ENCODE data around the gene OPCML. TPM values are rescaled to one million over a fixed set of nuclear protein-coding genes. Genes with fewer than 3 reads are reported as not detected.

Gene OPCML
- polyA plus RNA-seq, 1 donor from 2014 or later: 11.6 TPM

DNA sequence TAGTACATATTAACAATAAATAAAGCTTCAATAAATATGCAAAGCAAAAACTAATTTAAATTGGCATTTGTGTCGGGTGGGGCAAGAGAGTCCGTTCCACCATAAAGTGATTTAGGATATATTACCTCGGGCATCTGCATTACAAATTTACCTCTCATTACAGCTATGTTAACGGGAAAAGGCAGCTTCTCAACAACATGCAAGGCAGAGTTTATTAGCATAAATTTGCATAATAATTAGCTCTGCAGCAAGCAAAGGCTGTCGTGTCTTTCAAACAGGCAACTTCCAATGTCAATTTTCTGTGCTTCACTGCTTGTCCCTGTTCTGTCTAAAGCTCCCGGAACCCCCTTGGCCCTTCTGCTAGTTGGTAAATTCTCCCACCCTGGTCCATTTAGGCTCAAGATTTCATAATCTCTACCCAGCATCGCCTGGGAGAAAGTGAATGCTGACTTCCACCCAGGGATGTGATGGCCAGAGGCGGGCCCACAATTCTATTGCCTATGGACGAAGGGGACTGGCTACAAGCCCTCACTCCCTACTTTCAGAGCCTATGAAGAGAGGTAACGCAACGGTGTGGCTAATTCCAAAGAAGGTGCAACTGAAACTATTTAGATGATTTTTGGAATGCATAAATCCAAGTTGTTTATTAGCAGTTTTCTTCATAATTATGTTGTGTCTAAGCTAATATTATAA lies 462.1 kb downstream of the OPCML start:
- Histone ChIP-seq H3K36me3 (ENCODE audit: insufficient read depth, low read length) (no peaks in the 10 kb centered on the region), H3K27ac (ENCODE audit: low read length) (no peak overlapping the region), H3K9ac (ENCODE audit: low read length) (no peak overlapping the region), H3K4me3 (ENCODE audit: low read length) (no peak overlapping the region), H3F3A (ENCODE audit: insufficient read depth, low read length, poor library complexity, severe bottlenecking) (no peaks in the 10 kb centered on the region), H3K9me3 (ENCODE audit: low read length) (no peaks in the 10 kb centered on the region), H3K9me2 (ENCODE audit: insufficient read depth, low read length) (no peaks in the 10 kb centered on the region), H3K27me3 (ENCODE audit: insufficient read depth, low read depth, low read length) (no peaks in the 10 kb centered on the region), H3K79me2 (replicated peaks; ENCODE audit: insufficient read depth, low read length) (no peaks in the 10 kb centered on the region), H3K4me2 (ENCODE audit: low read length) (no peak overlapping the region), H4K20me1 (ENCODE audit: insufficient read depth) (no peaks in the 10 kb centered on the region), H2AFZ (ENCODE audit: low read depth, low read length) (no peak overlapping the region)
- no peak for TF ChIP-seq SMC3 (conservative IDR thresholded peaks at IDR 0.05; ENCODE audit: poor library complexity)
- no peak for TF ChIP-seq MXI1 (conservative IDR thresholded peaks at IDR 0.05; ENCODE audit: poor library complexity, severe bottlenecking)
- no peak for TF ChIP-seq EZH2 (IDR thresholded peaks at IDR 0.05; ENCODE audit: borderline replicate concordance, insufficient read depth, low read length, poor library complexity, severe bottlenecking)
- TF ChIP-seq, protein P1, sequence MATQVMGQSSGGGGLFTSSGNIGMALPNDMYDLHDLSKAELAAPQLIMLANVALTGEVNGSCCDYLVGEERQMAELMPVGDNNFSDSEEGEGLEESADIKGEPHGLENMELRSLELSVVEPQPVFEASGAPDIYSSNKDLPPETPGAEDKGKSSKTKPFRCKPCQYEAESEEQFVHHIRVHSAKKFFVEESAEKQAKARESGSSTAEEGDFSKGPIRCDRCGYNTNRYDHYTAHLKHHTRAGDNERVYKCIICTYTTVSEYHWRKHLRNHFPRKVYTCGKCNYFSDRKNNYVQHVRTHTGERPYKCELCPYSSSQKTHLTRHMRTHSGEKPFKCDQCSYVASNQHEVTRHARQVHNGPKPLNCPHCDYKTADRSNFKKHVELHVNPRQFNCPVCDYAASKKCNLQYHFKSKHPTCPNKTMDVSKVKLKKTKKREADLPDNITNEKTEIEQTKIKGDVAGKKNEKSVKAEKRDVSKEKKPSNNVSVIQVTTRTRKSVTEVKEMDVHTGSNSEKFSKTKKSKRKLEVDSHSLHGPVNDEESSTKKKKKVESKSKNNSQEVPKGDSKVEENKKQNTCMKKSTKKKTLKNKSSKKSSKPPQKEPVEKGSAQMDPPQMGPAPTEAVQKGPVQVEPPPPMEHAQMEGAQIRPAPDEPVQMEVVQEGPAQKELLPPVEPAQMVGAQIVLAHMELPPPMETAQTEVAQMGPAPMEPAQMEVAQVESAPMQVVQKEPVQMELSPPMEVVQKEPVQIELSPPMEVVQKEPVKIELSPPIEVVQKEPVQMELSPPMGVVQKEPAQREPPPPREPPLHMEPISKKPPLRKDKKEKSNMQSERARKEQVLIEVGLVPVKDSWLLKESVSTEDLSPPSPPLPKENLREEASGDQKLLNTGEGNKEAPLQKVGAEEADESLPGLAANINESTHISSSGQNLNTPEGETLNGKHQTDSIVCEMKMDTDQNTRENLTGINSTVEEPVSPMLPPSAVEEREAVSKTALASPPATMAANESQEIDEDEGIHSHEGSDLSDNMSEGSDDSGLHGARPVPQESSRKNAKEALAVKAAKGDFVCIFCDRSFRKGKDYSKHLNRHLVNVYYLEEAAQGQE (IDR thresholded peaks at IDR 0.05; ENCODE audit: borderline replicate concordance): no peak
- TF ChIP-seq RAD21 (conservative IDR thresholded peaks at IDR 0.05): no peak
- TF ChIP-seq, protein P2, sequence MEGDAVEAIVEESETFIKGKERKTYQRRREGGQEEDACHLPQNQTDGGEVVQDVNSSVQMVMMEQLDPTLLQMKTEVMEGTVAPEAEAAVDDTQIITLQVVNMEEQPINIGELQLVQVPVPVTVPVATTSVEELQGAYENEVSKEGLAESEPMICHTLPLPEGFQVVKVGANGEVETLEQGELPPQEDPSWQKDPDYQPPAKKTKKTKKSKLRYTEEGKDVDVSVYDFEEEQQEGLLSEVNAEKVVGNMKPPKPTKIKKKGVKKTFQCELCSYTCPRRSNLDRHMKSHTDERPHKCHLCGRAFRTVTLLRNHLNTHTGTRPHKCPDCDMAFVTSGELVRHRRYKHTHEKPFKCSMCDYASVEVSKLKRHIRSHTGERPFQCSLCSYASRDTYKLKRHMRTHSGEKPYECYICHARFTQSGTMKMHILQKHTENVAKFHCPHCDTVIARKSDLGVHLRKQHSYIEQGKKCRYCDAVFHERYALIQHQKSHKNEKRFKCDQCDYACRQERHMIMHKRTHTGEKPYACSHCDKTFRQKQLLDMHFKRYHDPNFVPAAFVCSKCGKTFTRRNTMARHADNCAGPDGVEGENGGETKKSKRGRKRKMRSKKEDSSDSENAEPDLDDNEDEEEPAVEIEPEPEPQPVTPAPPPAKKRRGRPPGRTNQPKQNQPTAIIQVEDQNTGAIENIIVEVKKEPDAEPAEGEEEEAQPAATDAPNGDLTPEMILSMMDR (IDR thresholded peaks at IDR 0.05; ENCODE audit: poor library complexity, severe bottlenecking): no peak
- TF ChIP-seq EP300 (conservative IDR thresholded peaks at IDR 0.05; ENCODE audit: poor library complexity, severe bottlenecking): no peak
- no peak for TF ChIP-seq POLR2AphosphoS5 (IDR thresholded peaks at IDR 0.05)
- no peak for TF ChIP-seq TAF1 (IDR thresholded peaks at IDR 0.05; ENCODE audit: low read depth)

DNA sequence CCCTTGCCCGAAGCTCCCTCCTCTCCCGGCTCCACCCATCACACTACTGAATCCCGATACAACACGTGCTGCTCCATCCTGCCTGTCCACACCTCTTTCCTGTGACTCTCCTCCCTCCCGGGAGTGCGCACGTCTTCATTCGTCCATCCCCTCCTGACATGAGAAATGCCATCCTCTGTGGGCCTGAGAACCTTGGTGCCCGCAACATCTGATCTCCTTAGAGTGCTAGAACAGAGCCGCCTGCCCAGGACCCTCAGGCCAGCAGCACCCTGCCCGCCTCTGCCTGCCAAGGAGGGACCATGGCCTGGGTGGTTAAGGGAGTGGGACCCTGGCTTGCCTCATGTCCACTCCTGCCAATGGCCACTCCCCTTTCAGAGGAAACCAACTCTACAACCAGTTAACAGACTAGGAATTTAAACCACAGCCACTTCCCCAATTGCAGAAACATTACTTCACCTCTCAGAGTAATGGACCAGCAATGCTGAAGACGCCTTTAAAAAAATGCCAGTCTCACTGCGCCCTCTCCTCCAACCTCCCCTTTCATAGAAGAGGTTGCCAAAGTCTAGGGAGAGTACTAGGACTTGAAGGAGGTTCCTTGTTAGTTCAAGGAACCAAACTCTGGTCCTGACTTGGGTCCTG lies 466.3 kb downstream of the OPCML start:
- no peaks in the 10 kb centered on the region for H3K27me3 ChIP-seq (ENCODE audit: insufficient read depth, low read depth, low read length)
- no peak overlapping the region for H3K9ac ChIP-seq (ENCODE audit: low read length)
- no peak overlapping the region for H3K27ac ChIP-seq (ENCODE audit: low read length)
- H3K4me2 ChIP-seq (ENCODE audit: low read length): no peak overlapping the region
- H3K36me3 ChIP-seq (ENCODE audit: insufficient read depth, low read length): no peaks in the 10 kb centered on the region
- H2AFZ ChIP-seq (ENCODE audit: low read depth, low read length): no peak overlapping the region
- no peaks in the 10 kb centered on the region for H4K20me1 ChIP-seq (ENCODE audit: insufficient read depth)
- H3K9me2 ChIP-seq (ENCODE audit: insufficient read depth, low read length): no peaks in the 10 kb centered on the region
- no peak for TF ChIP-seq POLR2AphosphoS5 (IDR thresholded peaks at IDR 0.05)
- H3K4me3 ChIP-seq (ENCODE audit: low read length): no peak overlapping the region
- H3F3A ChIP-seq (ENCODE audit: insufficient read depth, low read length, poor library complexity, severe bottlenecking): no peaks in the 10 kb centered on the region
- no peaks in the 10 kb centered on the region for H3K79me2 ChIP-seq (replicated peaks; ENCODE audit: insufficient read depth, low read length)
- H3K9me3 ChIP-seq (ENCODE audit: low read length): no peaks in the 10 kb centered on the region
